ENCODE measurements around the gene NADSYN1. TPM values are rescaled to one million over a fixed set of nuclear protein-coding genes. Genes with fewer than 3 reads are reported as not detected.

Gene NADSYN1
- total RNA-seq, 1 donor from 2014 or later = 66.6 TPM

DNA sequence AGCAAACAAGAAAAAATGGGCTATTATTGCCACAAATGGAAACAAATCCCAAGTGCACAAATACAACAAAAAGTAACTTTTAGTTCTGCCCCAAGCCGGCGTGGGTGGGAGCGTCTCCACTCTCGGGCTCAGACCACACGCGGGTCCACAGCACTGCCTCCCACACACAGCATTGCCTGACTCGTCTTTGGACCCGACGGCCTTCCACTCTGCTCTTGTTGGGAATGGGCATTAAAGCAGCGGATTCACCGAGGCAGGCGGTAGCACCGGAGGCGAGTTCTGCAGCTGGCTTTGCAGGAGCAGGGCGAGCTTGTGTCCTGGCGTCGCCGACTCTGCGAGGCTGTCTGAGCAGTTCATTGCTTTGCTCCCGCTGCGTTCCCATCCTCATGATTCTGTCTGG lies 23.0 kb downstream of the NADSYN1 start:
- no peak overlapping the region for H3K27ac Mint-ChIP-seq
- H3K4me3 Mint-ChIP-seq = no peak overlapping the region
- H3K4me1 Mint-ChIP-seq (ENCODE audit: unreplicated experiment) = peaks cover 11% of the 10 kb centered on the region
- TF ChIP-seq, protein P1, sequence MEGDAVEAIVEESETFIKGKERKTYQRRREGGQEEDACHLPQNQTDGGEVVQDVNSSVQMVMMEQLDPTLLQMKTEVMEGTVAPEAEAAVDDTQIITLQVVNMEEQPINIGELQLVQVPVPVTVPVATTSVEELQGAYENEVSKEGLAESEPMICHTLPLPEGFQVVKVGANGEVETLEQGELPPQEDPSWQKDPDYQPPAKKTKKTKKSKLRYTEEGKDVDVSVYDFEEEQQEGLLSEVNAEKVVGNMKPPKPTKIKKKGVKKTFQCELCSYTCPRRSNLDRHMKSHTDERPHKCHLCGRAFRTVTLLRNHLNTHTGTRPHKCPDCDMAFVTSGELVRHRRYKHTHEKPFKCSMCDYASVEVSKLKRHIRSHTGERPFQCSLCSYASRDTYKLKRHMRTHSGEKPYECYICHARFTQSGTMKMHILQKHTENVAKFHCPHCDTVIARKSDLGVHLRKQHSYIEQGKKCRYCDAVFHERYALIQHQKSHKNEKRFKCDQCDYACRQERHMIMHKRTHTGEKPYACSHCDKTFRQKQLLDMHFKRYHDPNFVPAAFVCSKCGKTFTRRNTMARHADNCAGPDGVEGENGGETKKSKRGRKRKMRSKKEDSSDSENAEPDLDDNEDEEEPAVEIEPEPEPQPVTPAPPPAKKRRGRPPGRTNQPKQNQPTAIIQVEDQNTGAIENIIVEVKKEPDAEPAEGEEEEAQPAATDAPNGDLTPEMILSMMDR (conservative IDR thresholded peaks at IDR 0.05) = no peak
- peaks cover 26% of the 10 kb centered on the region for H3K36me3 Mint-ChIP-seq
- H3K27me3 Mint-ChIP-seq = no peaks in the 10 kb centered on the region
- no peak for DNase-seq (ENCODE audit: extremely low spot score, unreplicated experiment)
- H3K9me3 Mint-ChIP-seq = no peaks in the 10 kb centered on the region

- no peak for DNase-seq (ENCODE audit: extremely low spot score, unreplicated experiment)
- H3K4me3 Mint-ChIP-seq = no peak overlapping the region
- TF ChIP-seq, protein P1 (conservative IDR thresholded peaks at IDR 0.05) = no peak
- H3K27ac Mint-ChIP-seq = no peak overlapping the region
- H3K4me1 Mint-ChIP-seq (ENCODE audit: unreplicated experiment) = peaks cover 5% of the 10 kb centered on the region
- peaks cover 31% of the 10 kb centered on the region for H3K36me3 Mint-ChIP-seq
- H3K9me3 Mint-ChIP-seq = no peaks in the 10 kb centered on the region
- H3K27me3 Mint-ChIP-seq = no peaks in the 10 kb centered on the region
Measured at GRCh38 chr11:71476926-71477640, 24.1 kb downstream of the NADSYN1 start.

GRCh38 chr11:71477641-71478527 lies 24.9 kb downstream of the NADSYN1 start:
- Mint-ChIP-seq H3K36me3 (peaks cover 31% of the 10 kb centered on the region), H3K4me1 (ENCODE audit: unreplicated experiment) (peaks cover 5% of the 10 kb centered on the region), H3K9me3 (no peaks in the 10 kb centered on the region), H3K27ac (peak overlapping the region; percentile 48), H3K4me3 (no peak overlapping the region), H3K27me3 (no peaks in the 10 kb centered on the region)
- DNase-seq (ENCODE audit: extremely low spot score, unreplicated experiment) = no peak
- TF ChIP-seq, protein P1 (conservative IDR thresholded peaks at IDR 0.05) = no peak

DNA sequence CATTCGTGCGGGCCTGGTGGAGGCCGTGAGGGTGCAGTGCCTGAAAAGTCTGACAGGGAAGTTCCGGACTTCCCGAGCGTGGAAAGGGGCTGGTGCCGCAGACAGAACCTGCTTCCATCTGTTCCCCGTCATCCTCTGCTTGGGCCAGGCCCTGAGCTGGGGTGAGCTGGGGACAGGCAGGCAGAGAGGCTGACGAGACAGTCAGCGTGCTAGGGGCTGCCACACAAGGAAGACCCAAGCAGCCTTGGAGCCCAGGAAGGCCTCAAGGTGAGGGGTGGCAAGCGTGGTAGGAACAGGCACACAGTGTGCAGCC lies 25.5 kb downstream of the NADSYN1 start:
- Mint-ChIP-seq H3K27ac (peak overlapping the region; percentile 48), H3K36me3 (peaks cover 34% of the 10 kb centered on the region), H3K4me1 (ENCODE audit: unreplicated experiment) (peaks cover 5% of the 10 kb centered on the region), H3K27me3 (no peaks in the 10 kb centered on the region), H3K9me3 (no peaks in the 10 kb centered on the region), H3K4me3 (no peak overlapping the region)
- TF ChIP-seq, protein P1 (conservative IDR thresholded peaks at IDR 0.05) = no peak
- no peak for DNase-seq (ENCODE audit: extremely low spot score, unreplicated experiment)

- peaks cover 5% of the 10 kb centered on the region for H3K4me1 Mint-ChIP-seq (ENCODE audit: unreplicated experiment)
- TF ChIP-seq, protein P1 (conservative IDR thresholded peaks at IDR 0.05) = no peak
- H3K4me3 Mint-ChIP-seq = peak overlapping the region; percentile 66
- no peaks in the 10 kb centered on the region for H3K27me3 Mint-ChIP-seq
- no peak for DNase-seq (ENCODE audit: extremely low spot score, unreplicated experiment)
- no peaks in the 10 kb centered on the region for H3K9me3 Mint-ChIP-seq
- H3K36me3 Mint-ChIP-seq = peaks cover 52% of the 10 kb centered on the region
- H3K27ac Mint-ChIP-seq = peak overlapping the region; percentile 97
Measured at GRCh38 chr11:71481101-71481960, 28.3 kb downstream of the NADSYN1 start.
